ENCODE measurements around the gene CEACAM7. TPM values are rescaled to one million over a fixed set of nuclear protein-coding genes. Genes with fewer than 3 reads are reported as not detected.

Gene CEACAM7
- total and polyA plus RNA-seq, 2 of the 13 experiments (the other 11 are each of a cell fraction or from before 2014, with no cell fraction given), result not detected

- no peak for TF ChIP-seq ZNF138 (CRISPR knock-in tag; IDR thresholded peaks at IDR 0.05; ENCODE audit: low read depth)
Observed at GRCh38 chr19:41691268-41691970, 3.3 kb upstream of the CEACAM7 start (continued).

DNA sequence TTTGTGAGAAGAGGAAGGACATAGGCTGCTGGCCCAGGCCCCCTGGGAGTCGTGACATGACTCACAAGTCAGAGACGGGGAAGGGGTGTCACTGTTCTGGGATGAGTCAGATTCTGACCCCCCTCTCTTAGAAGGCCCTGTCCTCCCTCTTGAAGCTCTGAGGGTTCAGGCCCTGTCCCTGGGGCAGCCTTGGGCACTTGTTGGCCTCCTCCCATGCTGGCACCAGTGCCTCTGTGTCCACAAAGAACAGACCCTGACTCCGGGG, 2.7 kb upstream of the CEACAM7 start:
- POLR2A ChIA-PET, result no interaction called here

More for the DNA sequence above, 2.7 kb upstream of the CEACAM7 start:
- no peaks in the 10 kb centered on the region; a peak in 1 of 5 replicates for H3K27me3 ChIP-seq (ENCODE audit: control insufficient read depth in 1 of 2, insufficient read depth in 2 of 2, low read length in 2 of 2)
- H3K36me3 ChIP-seq (replicated peaks in 1 of 2; ENCODE audit: control insufficient read depth in 1 of 2, insufficient read depth in 2 of 2, low read length in 2 of 2), result no peaks in the 10 kb centered on the region
- no peaks in the 10 kb centered on the region for H3K4me1 ChIP-seq (ENCODE audit: insufficient read depth, low read length)
- CTCF ChIA-PET (ENCODE audit: low intra/inter-chr PET ratio, low total read pairs), result no interaction called here
- H3K4me3 ChIP-seq (replicated peaks in 1 of 3; ENCODE audit: insufficient read depth in 1 of 3, low read depth in 2 of 3, low read length in 3 of 3), result no peak overlapping the region
- no peak overlapping the region for H3K27ac ChIP-seq (ENCODE audit: extremely low read length, insufficient read depth, low read length)
- no peak for FAIRE-seq
- H2AFZ ChIP-seq (ENCODE audit: low read length), result no peak overlapping the region
- H4K20me1 ChIP-seq (ENCODE audit: insufficient read depth, low read length), result no peaks in the 10 kb centered on the region
- BruUV-seq (replicated peaks), result no TSS peak
- no peak overlapping the region for H3K4me2 ChIP-seq (ENCODE audit: low read depth, low read length)
- H3K79me2 ChIP-seq (ENCODE audit: insufficient read depth, low read length), result no peaks in the 10 kb centered on the region
- H3K9me3 ChIP-seq (ENCODE audit: low read length), result no peaks in the 10 kb centered on the region
- no peak overlapping the region for H3K9ac ChIP-seq (ENCODE audit: insufficient read depth, low read depth, low read length)
- DNase-seq (ENCODE audit: low spot score), result no peak
- in situ Hi-C loops (cut with HindIII; ENCODE audit: extremely low pct_ligation_motif_present, low pct_unique_long_range_greater_than_20kb), result no loop called here
- no peak for ATAC-seq
- WGBS (ENCODE audit: low lambda C conversion rate), result 17% methylated on average over 1 of the region's 3 CpGs
- TF ChIP-seq ATRX (CRISPR knock-in tag; IDR thresholded peaks at IDR 0.05; ENCODE audit: borderline replicate concordance) (no peak), ZFP82 (CRISPR knock-in tag; IDR thresholded peaks at IDR 0.05; ENCODE audit: borderline replicate concordance) (no peak), CENPT (CRISPR knock-in tag; IDR thresholded peaks at IDR 0.05; ENCODE audit: low read depth) (no peak), ZFYVE20 (CRISPR knock-in tag; IDR thresholded peaks at IDR 0.05; ENCODE audit: borderline replicate concordance, low read depth) (no peak), TBX3 (IDR thresholded peaks at IDR 0.05; ENCODE audit: borderline replicate concordance) (no peak)
- TF ChIP-seq, protein P1, sequence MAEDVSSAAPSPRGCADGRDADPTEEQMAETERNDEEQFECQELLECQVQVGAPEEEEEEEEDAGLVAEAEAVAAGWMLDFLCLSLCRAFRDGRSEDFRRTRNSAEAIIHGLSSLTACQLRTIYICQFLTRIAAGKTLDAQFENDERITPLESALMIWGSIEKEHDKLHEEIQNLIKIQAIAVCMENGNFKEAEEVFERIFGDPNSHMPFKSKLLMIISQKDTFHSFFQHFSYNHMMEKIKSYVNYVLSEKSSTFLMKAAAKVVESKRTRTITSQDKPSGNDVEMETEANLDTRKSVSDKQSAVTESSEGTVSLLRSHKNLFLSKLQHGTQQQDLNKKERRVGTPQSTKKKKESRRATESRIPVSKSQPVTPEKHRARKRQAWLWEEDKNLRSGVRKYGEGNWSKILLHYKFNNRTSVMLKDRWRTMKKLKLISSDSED (CRISPR knock-in tag; IDR thresholded peaks at IDR 0.05), result no peak
- intact Hi-C loops (cut with micrococcal nuclease; ENCODE audit: unreplicated experiment), result loop anchor here (5.0 kb wide), 1 partner anchor 48 kb away; no protein-coding TSS in a partner anchor

Measured in HepG2 (cell line).